Dendritic cell treated with granulocyte-macrophage colony-stimulating factor and Interleukin-4, amounts not matched to agents 40 ng/mL and 50 ng/mL, for 4 days (primary cell): ENCODE results near the gene KDELR1.

Experiments
- H3K27ac Mint-ChIP-seq: one replicate; pipeline ENCODE4 v1.8.0; 2022; ENCODE audit warnings: mild to moderate bottlenecking, mixed read lengths
- H3K27me3 Mint-ChIP-seq: one replicate; pipeline ENCODE4 v1.8.0; 2022; ENCODE audit warnings: mild to moderate bottlenecking, mixed read lengths
- H3K36me3 Mint-ChIP-seq: one replicate; pipeline ENCODE4 v1.8.0; 2022; ENCODE audit warnings: low read depth, mixed read lengths
- H3K4me1 Mint-ChIP-seq: one replicate; pipeline ENCODE4 v1.8.0; 2022; ENCODE audit warnings: low read depth, mixed read lengths
- H3K4me3 Mint-ChIP-seq: one replicate; pipeline ENCODE4 v1.8.0; 2022; ENCODE audit warnings: mild to moderate bottlenecking, moderate library complexity, mixed read lengths
- H3K9me3 Mint-ChIP-seq: one replicate; pipeline ENCODE4 v1.8.0; 2022; ENCODE audit warnings: mixed read lengths
- intact Hi-C: fragments of 100-400 bp; cut with micrococcal nuclease; formaldehyde crosslinking; loops from one replicate; pipeline ENCODE4 v1.15.0; 2022

The KDELR1 gene

GRCh38 chr19:48391100-48392005 is at the start of gene KDELR1:
Gene KDELR1 (minus strand): TSS chr19:48391551. CDS start chr19:48391358, 193 bp downstream.
- peaks cover 48% of the 10 kb centered on the region for H3K36me3 Mint-ChIP-seq
- peaks cover 49% of the 10 kb centered on the region for H3K27me3 Mint-ChIP-seq
- peak within 1 kb of the TSS; percentile 89 for H3K4me3 Mint-ChIP-seq
- H3K27ac Mint-ChIP-seq: peak within 1 kb of the TSS; percentile 96
- H3K9me3 Mint-ChIP-seq: no peaks in the 10 kb centered on the region
- intact Hi-C loops: loop anchor here (2.0 to 5.0 kb wide), 3 partner anchors 27 to 69 kb away; partner anchors contain the start of genes GRWD1 and SYNGR4
- peaks cover 49% of the 10 kb centered on the region for H3K4me1 Mint-ChIP-seq

GRCh38 chr19:48436586-48436985 is 45.2 kb upstream of the KDELR1 start:
- H3K4me1 Mint-ChIP-seq: peaks cover 6% of the 10 kb centered on the region
- H3K27me3 Mint-ChIP-seq: peaks cover 31% of the 10 kb centered on the region
- intact Hi-C loops: no loop called here
- no peaks in the 10 kb centered on the region for H3K9me3 Mint-ChIP-seq
- no peak overlapping the region for H3K4me3 Mint-ChIP-seq
- peaks cover 2% of the 10 kb centered on the region for H3K36me3 Mint-ChIP-seq
- H3K27ac Mint-ChIP-seq: no peak overlapping the region

DNA sequence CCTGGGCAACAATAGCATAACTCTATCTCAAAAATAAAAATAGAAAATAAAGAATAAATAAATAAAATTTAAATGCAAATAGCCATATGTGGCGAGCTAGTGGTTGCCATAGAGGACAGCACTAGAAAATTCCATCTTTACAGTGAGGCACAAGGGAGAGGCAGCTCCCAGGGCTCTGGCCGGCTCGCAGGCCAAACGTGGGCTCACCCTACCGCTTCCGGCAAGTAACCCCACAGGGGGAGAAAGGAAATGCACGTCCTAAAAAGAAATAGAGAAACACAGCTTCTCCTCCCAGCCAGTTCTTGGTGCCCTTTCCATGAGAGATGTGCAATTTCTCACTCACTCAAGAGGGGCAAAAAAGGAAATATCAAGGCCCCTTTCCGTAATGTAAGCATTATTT is 42.0 kb upstream of the KDELR1 start:
- Mint-ChIP-seq H3K36me3 (no peaks in the 10 kb centered on the region), H3K27me3 (peaks cover 18% of the 10 kb centered on the region), H3K9me3 (no peaks in the 10 kb centered on the region), H3K4me3 (no peak overlapping the region), H3K4me1 (peaks cover 6% of the 10 kb centered on the region), H3K27ac (no peak overlapping the region)
- intact Hi-C loops: no loop called here

DNA sequence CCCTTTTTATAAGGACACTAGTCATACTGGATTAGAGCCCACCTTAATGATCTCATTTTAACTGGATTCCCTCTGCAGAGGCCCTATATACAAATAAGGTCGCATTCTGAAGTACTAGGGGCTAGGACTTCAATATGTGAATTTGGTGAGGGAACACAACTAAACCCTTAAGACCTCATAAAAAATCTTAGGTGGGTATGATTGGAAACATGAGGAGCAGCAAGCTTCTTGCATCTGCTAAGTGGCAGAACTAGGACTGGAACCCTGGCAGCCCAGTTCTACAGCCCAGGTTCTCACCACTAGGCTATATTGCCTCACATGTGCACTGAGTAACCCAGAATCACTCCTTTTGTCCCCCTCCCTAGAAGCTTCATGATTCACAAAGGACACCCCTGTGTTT is 37.3 kb upstream of the KDELR1 start:
- intact Hi-C loops: no loop called here
- H3K27me3 Mint-ChIP-seq: no peaks in the 10 kb centered on the region
- H3K27ac Mint-ChIP-seq: peak overlapping the region; percentile 67
- no peak overlapping the region for H3K4me3 Mint-ChIP-seq
- H3K36me3 Mint-ChIP-seq: no peaks in the 10 kb centered on the region
- H3K9me3 Mint-ChIP-seq: no peaks in the 10 kb centered on the region
- H3K4me1 Mint-ChIP-seq: peaks cover 12% of the 10 kb centered on the region

DNA sequence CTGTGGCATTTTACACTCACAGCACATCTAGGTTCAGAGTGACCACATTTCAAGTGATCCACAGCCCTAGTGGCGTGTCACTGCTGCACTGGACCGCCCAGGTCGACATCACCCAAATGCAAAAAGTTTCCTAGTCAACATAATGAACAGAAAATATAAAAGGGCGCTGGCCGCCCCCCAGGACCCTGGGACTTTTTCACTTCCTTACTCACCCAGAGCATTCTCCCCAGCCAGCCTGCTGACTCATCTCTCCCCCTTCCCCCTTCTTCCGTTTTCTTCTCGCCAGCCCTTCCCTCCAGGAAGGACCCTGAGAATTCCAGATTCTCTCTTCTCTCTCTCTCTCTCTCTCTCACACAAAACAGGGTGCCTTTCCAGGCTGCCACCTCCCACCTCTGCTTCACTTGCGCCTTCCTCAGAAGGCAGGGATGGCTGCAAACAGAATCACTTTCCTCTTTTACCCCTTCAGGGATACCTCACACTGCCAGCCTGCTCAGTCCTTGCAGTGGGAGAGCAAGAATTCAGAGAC is 33.4 kb upstream of the KDELR1 start:
- H3K4me1 Mint-ChIP-seq: peaks cover 14% of the 10 kb centered on the region
- H3K9me3 Mint-ChIP-seq: no peaks in the 10 kb centered on the region
- H3K27ac Mint-ChIP-seq: peak overlapping the region; percentile 69
- no peaks in the 10 kb centered on the region for H3K27me3 Mint-ChIP-seq
- intact Hi-C loops: no loop called here
- H3K36me3 Mint-ChIP-seq: no peaks in the 10 kb centered on the region
- peak overlapping the region; percentile 35 for H3K4me3 Mint-ChIP-seq

DNA sequence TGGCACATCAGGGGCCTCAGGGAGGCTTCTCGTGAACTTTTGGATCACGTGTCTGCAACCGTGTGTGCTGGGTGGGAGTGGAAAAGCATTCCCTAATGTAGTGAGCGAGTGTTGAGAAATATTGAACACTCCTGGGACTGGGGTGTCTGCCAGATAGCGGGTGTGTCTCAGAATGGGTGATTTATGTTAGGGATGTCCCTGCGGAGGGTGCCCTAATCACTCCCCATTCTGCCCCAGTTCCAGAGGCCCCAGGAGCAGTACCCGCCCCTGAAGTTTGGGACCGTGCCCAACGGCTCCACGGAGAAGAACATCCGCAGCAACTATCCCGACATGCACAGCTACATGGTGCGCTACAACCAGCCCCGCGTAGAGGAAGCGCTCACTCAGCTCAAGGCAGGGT is 30.2 kb upstream of the KDELR1 start:
- Mint-ChIP-seq H3K4me3 (no peak overlapping the region), H3K9me3 (no peaks in the 10 kb centered on the region), H3K36me3 (no peaks in the 10 kb centered on the region), H3K27me3 (peaks cover 3% of the 10 kb centered on the region), H3K4me1 (peaks cover 33% of the 10 kb centered on the region), H3K27ac (peak overlapping the region; percentile 37)
- intact Hi-C loops: no loop called here

DNA sequence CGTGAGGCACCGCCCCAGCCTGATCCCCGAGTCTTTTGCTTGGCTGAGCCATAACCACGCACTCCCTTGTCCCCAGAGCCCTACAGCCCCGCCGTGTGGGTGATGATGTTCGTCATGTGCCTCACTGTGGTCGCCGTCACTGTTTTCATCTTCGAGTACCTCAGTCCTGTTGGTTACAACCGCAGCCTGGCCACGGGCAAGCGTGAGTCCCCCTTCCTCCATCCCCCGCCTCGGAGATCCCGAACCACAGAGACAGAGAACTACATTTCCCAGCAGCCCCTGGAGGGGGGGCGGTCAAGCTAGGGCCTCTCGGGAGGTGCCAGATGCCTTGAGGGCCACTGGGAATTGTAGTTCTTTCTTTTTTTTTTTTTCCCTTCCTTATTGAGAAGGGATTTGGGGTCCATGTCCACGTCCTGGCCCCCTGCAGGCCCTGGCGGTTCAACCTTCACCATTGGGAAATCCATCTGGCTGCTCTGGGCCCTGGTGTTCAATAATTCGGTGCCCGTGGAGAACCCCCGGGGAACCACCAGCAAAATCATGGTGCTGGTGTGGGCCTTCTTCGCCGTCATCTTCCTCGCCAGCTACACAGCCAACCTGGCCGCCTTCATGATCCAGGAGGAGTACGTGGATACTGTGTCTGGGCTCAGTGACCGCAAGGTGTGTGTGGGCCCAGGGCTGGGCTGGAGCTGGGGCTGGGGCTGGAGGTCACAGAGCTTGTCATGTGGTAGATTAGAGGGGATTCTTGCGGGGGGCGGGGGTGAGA is 28.0 kb upstream of the KDELR1 start:
- Mint-ChIP-seq H3K27me3 (peaks cover 19% of the 10 kb centered on the region), H3K4me1 (peaks cover 43% of the 10 kb centered on the region), H3K27ac (peak overlapping the region; percentile 70), H3K36me3 (no peaks in the 10 kb centered on the region), H3K4me3 (peak overlapping the region; percentile 66), H3K9me3 (no peaks in the 10 kb centered on the region)
- intact Hi-C loops: no loop called here

GRCh38 chr19:48418317-48419064 is 27.1 kb upstream of the KDELR1 start:
- H3K36me3 Mint-ChIP-seq: no peaks in the 10 kb centered on the region
- H3K9me3 Mint-ChIP-seq: no peaks in the 10 kb centered on the region
- H3K27me3 Mint-ChIP-seq: peaks cover 28% of the 10 kb centered on the region
- H3K27ac Mint-ChIP-seq: peak overlapping the region; percentile 70
- peaks cover 48% of the 10 kb centered on the region for H3K4me1 Mint-ChIP-seq
- intact Hi-C loops: no loop called here
- peak overlapping the region; percentile 66 for H3K4me3 Mint-ChIP-seq

GRCh38 chr19:48417421-48417820 is 26.1 kb upstream of the KDELR1 start:
- Mint-ChIP-seq H3K36me3 (no peaks in the 10 kb centered on the region), H3K9me3 (no peaks in the 10 kb centered on the region), H3K4me3 (no peak overlapping the region), H3K27ac (no peak overlapping the region), H3K27me3 (peaks cover 36% of the 10 kb centered on the region), H3K4me1 (peaks cover 49% of the 10 kb centered on the region)
- intact Hi-C loops: no loop called here

GRCh38 chr19:48415806-48416221 is 24.5 kb upstream of the KDELR1 start:
- intact Hi-C loops: loop anchor here (1.0 to 2.0 kb wide), 2 partner anchors 15 to 52 kb away; partner anchors contain the start of gene SYNGR4
- H3K9me3 Mint-ChIP-seq: no peaks in the 10 kb centered on the region
- peaks cover 49% of the 10 kb centered on the region for H3K4me1 Mint-ChIP-seq
- H3K36me3 Mint-ChIP-seq: no peaks in the 10 kb centered on the region
- H3K27ac Mint-ChIP-seq: peak overlapping the region; percentile 70
- H3K27me3 Mint-ChIP-seq: peaks cover 36% of the 10 kb centered on the region
- H3K4me3 Mint-ChIP-seq: peak overlapping the region; percentile 75

DNA sequence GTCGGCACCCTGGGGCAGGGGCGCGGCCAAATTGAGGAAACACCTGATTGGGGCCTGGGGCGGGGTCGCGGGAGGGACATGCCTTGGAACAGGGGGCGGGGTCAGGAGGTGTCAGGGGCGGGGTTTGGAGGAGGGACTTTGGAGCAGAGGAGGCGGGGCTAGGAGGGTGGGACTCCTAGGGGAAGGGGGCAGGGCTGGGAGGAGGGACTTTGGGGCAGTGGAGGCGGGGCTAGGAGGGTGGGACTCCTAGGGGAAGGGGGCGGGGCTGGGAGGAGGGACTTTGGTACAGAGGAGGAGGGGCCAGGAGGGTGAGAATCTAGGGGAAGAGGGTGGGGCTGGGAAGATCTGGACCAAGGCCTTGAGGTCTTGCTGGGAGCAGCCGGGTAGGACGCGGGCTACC is 24.0 kb upstream of the KDELR1 start:
- Mint-ChIP-seq H3K36me3 (no peaks in the 10 kb centered on the region), H3K27ac (peak overlapping the region; percentile 70), H3K27me3 (peaks cover 36% of the 10 kb centered on the region), H3K4me1 (peaks cover 49% of the 10 kb centered on the region), H3K9me3 (no peaks in the 10 kb centered on the region), H3K4me3 (peak overlapping the region; percentile 75)
- intact Hi-C loops: loop anchor here (1.0 to 2.0 kb wide), 2 partner anchors 15 to 51 kb away; partner anchors contain the start of gene SYNGR4

- Mint-ChIP-seq H3K4me3 (no peak overlapping the region), H3K27me3 (peaks cover 36% of the 10 kb centered on the region), H3K4me1 (peaks cover 45% of the 10 kb centered on the region), H3K9me3 (no peaks in the 10 kb centered on the region), H3K36me3 (no peaks in the 10 kb centered on the region), H3K27ac (no peak overlapping the region)
- intact Hi-C loops: loop anchor here (2.0 kb wide), 1 partner anchor 13 kb away; no protein-coding TSS in a partner anchor
Observed at GRCh38 chr19:48413879-48414587, 22.7 kb upstream of the KDELR1 start.

DNA sequence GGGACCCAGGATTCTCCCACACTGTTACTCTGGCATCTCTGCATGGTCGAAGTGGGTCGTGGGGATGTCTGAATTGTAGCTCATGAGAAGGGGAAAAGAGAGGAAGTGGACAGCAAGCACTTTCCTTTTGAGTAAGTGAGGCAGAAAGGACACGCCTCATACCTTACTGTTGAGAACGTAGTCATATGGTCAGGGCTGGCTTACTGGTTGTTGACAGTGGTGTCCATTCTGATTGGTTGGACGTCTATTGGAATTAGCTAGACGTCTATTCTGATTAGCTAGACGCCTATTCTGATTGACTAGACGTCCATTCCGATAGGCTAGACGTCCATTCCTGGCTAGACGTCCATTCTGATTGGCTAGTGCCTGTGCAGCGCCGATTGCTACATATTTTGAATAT is 14.5 kb upstream of the KDELR1 start:
- Mint-ChIP-seq H3K4me3 (no peak overlapping the region), H3K9me3 (peaks cover 9% of the 10 kb centered on the region), H3K27me3 (peaks cover 21% of the 10 kb centered on the region), H3K27ac (no peak overlapping the region), H3K4me1 (peaks cover 25% of the 10 kb centered on the region), H3K36me3 (no peaks in the 10 kb centered on the region)
- intact Hi-C loops: no loop called here
